Measurements from ENCODE around the gene ZNF45.

The ZNF45 gene

DNA sequence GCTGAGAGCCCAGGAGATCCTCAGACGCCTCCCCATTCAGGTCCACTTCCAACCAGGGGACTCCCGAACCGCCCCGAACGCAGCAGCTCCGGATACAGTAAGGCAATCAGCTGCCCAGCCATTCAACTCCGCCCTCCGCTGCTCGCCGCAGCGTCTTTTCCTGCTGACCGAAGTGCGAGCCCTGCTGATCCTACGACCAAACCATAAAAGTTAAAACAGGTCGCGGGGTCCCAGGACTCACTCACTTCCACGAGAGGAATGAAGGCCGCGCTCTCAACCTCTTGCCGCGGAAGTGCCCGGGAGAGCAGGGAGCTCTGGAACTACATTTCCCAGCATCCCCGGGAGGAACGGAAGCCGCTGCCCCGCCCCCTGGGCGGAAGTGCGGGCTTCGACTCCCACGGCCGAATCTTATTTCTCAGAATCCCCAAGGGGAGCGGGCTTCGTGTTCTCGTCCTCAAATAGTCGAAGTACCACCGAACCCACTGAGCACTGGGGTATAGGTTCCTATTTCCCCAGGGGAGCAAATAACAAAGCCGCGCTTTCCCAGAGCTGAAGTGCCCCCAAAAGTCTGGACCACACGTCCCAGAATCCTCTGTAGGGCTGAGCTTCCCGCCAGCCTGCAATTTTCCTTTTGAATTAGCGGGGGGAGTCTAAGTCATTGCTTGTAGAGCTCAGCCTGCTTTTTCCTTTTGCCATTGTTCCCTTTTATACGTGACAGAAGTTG is at the start of gene ZNF45:
Gene ZNF45, minus strand, starts transcription at position 298 of the 724 bp plus-strand sequence. CDS start 13,097 bp downstream, outside the sequence.
- TF ChIP-seq, protein P1, sequence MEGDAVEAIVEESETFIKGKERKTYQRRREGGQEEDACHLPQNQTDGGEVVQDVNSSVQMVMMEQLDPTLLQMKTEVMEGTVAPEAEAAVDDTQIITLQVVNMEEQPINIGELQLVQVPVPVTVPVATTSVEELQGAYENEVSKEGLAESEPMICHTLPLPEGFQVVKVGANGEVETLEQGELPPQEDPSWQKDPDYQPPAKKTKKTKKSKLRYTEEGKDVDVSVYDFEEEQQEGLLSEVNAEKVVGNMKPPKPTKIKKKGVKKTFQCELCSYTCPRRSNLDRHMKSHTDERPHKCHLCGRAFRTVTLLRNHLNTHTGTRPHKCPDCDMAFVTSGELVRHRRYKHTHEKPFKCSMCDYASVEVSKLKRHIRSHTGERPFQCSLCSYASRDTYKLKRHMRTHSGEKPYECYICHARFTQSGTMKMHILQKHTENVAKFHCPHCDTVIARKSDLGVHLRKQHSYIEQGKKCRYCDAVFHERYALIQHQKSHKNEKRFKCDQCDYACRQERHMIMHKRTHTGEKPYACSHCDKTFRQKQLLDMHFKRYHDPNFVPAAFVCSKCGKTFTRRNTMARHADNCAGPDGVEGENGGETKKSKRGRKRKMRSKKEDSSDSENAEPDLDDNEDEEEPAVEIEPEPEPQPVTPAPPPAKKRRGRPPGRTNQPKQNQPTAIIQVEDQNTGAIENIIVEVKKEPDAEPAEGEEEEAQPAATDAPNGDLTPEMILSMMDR (IDR thresholded peaks at IDR 0.05; ENCODE audit: low read depth, low read length, missing control alignments) = no peak
- H3K4me3 ChIP-seq (ENCODE audit: low read depth, low read length) = peak within 1 kb of the TSS; percentile 58
- DNase-seq (ENCODE audit: low read depth) = peak; percentile 68
- in situ Hi-C loops (cut with HindIII; ENCODE audit: low sequenced_read_pairs) = no loop called here

DNA sequence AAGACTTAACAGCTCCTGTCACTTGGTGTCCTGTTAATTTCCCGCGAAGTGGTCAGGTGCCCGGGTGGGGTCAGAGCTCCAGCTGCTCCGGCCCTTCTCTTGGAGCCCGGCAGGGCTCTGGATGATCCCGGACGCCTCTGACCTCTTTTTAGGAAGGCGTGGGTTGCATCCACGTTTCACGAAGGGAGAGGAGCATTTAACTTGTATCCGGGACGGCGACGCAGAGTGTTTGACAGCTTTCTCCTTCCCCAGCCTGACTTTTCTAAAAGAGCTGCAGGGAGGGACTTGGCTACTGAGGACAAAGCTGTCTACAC is 49.6 kb upstream of the ZNF45 start:
- DNase-seq (ENCODE audit: low read depth) = no peak
- in situ Hi-C loops (cut with HindIII; ENCODE audit: low sequenced_read_pairs) = no loop called here
- peak overlapping the region; percentile 70 for H3K4me3 ChIP-seq (ENCODE audit: low read depth, low read length)
- TF ChIP-seq, protein P1 (IDR thresholded peaks at IDR 0.05; ENCODE audit: low read depth, low read length, missing control alignments) = no peak

DNA sequence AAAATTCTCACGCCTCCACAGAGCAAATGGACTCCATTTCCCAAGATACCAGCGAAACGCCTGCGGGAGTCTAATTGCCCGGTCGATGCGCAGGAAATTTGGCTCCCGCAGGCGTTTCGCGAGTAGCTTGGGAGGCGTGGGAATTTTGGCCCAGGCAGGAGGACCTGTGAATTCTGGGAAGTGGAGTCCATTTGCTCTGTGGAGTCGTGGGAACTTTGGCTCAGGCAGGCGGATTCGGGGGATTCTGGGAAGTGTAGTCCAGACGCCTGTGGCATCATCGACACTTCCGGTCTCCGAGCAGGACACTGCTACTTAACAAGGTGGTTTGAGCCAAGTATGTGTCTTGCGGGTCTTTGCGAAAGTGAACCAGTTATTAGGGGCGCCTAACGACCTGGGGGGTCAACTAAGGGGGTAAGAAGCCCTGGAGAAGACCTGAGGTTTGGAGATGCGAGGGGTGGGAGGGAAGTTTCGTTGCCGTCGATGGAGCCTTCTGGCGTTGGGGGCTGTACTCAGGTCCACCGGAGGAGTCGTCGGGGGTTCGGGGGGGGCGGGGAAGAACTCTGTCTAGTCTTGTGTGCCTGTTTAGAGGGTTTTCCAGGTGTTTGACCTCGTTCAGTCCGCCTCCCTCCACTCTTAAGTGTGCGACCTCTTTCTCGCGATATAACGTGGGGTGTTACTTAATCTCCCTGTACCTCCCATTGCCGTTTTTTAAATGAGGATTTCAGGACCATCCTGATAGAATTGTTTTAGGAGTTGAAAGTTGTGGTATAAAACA is 49.0 kb upstream of the ZNF45 start, which contains the start of gene ZNF155:
Gene ZNF155, plus strand, starts transcription at position 277 of the 775 bp plus-strand sequence. CDS start 4,356 bp downstream, outside the sequence.
- peak; percentile 97 for DNase-seq (ENCODE audit: low read depth)
- peak within 1 kb of the TSS; percentile 70 for H3K4me3 ChIP-seq (ENCODE audit: low read depth, low read length)
- TF ChIP-seq, protein P1 (IDR thresholded peaks at IDR 0.05; ENCODE audit: low read depth, low read length, missing control alignments) = no peak
- in situ Hi-C loops (cut with HindIII; ENCODE audit: low sequenced_read_pairs) = no loop called here

DNA sequence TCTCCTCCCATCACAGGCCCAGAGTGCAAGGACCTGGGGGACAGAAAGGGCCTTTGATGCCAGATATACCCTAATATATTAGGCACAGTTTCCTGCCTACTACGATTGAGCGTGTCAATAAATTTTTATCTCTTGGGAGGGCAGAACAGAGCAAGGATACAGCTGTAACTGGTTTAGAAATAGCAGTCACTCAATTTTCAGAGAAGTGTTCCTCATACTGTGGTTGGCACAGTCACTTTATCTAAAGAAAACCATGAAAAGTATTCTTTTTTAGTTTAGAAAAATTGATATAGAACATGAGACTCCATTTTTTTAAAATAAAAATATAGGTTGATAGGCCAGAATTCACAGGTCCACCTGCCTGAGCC is 48.4 kb upstream of the ZNF45 start:
- in situ Hi-C loops (cut with HindIII; ENCODE audit: low sequenced_read_pairs) = no loop called here
- no peak for DNase-seq (ENCODE audit: low read depth)
- TF ChIP-seq, protein P1 (IDR thresholded peaks at IDR 0.05; ENCODE audit: low read depth, low read length, missing control alignments) = no peak
- peak overlapping the region; percentile 70 for H3K4me3 ChIP-seq (ENCODE audit: low read depth, low read length)

DNA sequence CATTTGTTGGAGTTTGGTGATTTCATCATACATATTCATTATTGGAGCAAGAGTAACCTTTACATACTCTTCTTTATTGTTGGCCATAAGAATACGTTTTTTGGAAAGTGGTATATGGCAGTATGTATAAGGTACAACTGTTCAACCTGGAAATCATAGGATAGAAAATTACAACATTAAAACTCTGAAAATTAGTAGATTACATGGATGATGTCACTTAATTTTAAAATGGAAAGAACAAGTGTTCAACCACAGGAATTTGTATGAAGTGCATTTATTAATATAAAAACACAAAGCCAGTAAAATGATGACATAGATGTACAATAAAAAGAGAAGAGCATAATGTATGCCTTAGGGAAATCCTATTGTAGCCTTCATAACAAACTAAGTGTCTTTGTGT is 41.6 kb upstream of the ZNF45 start:
- H3K4me3 ChIP-seq (ENCODE audit: low read depth, low read length) = no peak overlapping the region
- TF ChIP-seq, protein P1 (IDR thresholded peaks at IDR 0.05; ENCODE audit: low read depth, low read length, missing control alignments) = no peak
- DNase-seq (ENCODE audit: low read depth) = no peak
- in situ Hi-C loops (cut with HindIII; ENCODE audit: low sequenced_read_pairs) = no loop called here

GRCh38 chr19:43966079-43966694 is 31.1 kb upstream of the ZNF45 start:
- in situ Hi-C loops (cut with HindIII; ENCODE audit: low sequenced_read_pairs) = no loop called here
- DNase-seq (ENCODE audit: low read depth) = no peak
- TF ChIP-seq, protein P1 (IDR thresholded peaks at IDR 0.05; ENCODE audit: low read depth, low read length, missing control alignments) = no peak
- H3K4me3 ChIP-seq (ENCODE audit: low read depth, low read length) = no peak overlapping the region
